K562 (cell line): ENCODE data around the gene FBXL22.

Experiments used
- ATF3 ChIP-seq, 2 experiments: fragments of 450-650 bp in 1 of 2; sonication (generic) in 1 of 2; formaldehyde crosslinking in 1 of 2; IDR thresholded peaks in 1 of 2; conservative IDR thresholded peaks in 1 of 2; 2 replicates each; pipeline versions ENCODE4 v1.6.1 to v1.8.1; 2016 to 2023; ENCODE audit warnings: mild to moderate bottlenecking in 2 of 2, moderate library complexity in 2 of 2, inconsistent platforms in 1 of 2, missing genetic modification reagents in 1 of 2
- ZC3H11A ChIP-seq: IDR thresholded peaks from 2 replicates; pipeline ENCODE4 v1.6.1; 2012; ENCODE audit warnings: low read depth, low read length, improper control_type of control experiment
- TF ChIP-seq, protein P1 (sequence below), 3 experiments: IDR thresholded peaks in 2 of 3; conservative IDR thresholded peaks in 1 of 3; 2 replicates each; pipeline ENCODE4 v1.5.1; 2011 to 2012; ENCODE audit warnings: low read length in 3 of 3, mild to moderate bottlenecking in 3 of 3, control low read depth in 2 of 3, improper control_type of control experiment in 1 of 3, inconsistent platforms in 1 of 3, low read depth in 1 of 3, mixed read lengths in 1 of 3, moderate library complexity in 1 of 3; ENCODE audit not compliant: insufficient read depth in 2 of 3

GRCh38 chr15:63559753-63560152, 37.4 kb upstream of the FBXL22 start:
- TF ChIP-seq ZC3H11A (no peak), ATF3 (IDR thresholded peaks at IDR 0.05) (no peak), ATF3 (CRISPR knock-in tag; conservative IDR thresholded peaks at IDR 0.05) (no peak)
- TF ChIP-seq, protein P1, sequence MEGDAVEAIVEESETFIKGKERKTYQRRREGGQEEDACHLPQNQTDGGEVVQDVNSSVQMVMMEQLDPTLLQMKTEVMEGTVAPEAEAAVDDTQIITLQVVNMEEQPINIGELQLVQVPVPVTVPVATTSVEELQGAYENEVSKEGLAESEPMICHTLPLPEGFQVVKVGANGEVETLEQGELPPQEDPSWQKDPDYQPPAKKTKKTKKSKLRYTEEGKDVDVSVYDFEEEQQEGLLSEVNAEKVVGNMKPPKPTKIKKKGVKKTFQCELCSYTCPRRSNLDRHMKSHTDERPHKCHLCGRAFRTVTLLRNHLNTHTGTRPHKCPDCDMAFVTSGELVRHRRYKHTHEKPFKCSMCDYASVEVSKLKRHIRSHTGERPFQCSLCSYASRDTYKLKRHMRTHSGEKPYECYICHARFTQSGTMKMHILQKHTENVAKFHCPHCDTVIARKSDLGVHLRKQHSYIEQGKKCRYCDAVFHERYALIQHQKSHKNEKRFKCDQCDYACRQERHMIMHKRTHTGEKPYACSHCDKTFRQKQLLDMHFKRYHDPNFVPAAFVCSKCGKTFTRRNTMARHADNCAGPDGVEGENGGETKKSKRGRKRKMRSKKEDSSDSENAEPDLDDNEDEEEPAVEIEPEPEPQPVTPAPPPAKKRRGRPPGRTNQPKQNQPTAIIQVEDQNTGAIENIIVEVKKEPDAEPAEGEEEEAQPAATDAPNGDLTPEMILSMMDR (IDR thresholded peaks at IDR 0.05 in 2 of 3, conservative IDR thresholded peaks at IDR 0.05 in 1 of 3; ENCODE audit: insufficient read depth in 2 of 3, low read depth in 1 of 3, low read length in 3 of 3), result no peak
